ENCODE data around the gene SPACA5.
"Not testable (repeated sequence)": the region's sequence is repeated elsewhere in the genome, so short reads cannot be mapped to it uniquely, and the experiment has no call there.

Gene SPACA5

GRCh38 chrX:48022738-48023137, 15.9 kb downstream of the SPACA5 start:
- no peak overlapping the region for H3K4me3 ChIP-seq (ENCODE audit: low read depth, low read length)
- no peak for TF ChIP-seq CTCF (IDR thresholded peaks at IDR 0.05; ENCODE audit: low read depth, low read length, missing control alignments)
- in situ Hi-C loops (cut with HindIII; ENCODE audit: low sequenced_read_pairs) = no loop called here
- DNase-seq (ENCODE audit: low read depth) = no peak

- H3K4me3 ChIP-seq (ENCODE audit: low read depth, low read length) = no peak overlapping the region
- DNase-seq (ENCODE audit: low read depth) = peak; percentile 35
- in situ Hi-C loops (cut with HindIII; ENCODE audit: low sequenced_read_pairs) = no loop called here
- peak; percentile 55 for TF ChIP-seq CTCF (IDR thresholded peaks at IDR 0.05; ENCODE audit: low read depth, low read length, missing control alignments)
These were observed 18.8 kb downstream of the SPACA5 start for GRCh38 chrX:48025561-48025960.

DNA sequence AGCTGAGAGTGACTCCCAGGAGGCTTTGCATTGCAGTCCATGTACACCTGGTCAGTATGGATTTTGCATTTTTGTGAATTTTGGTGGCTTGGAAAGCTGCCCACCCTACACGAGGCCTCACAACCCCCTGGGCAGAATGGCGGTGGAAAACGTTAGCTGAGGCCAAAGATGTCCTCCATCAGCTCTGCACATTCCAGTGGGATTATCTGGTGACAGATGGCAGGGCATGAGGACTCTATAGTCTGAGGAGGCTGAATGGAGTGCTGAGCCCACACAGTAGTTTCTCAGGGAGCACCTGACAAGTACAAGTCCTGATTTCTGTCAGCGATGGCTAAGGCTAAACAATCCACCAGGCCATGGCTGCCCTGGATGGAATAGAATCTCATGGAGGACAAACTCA, 20.8 kb downstream of the SPACA5 start:
- DNase-seq (ENCODE audit: low read depth); in situ Hi-C loops (cut with HindIII; ENCODE audit: low sequenced_read_pairs); H3K4me3 ChIP-seq (ENCODE audit: low read depth, low read length): not testable (repeated sequence)

DNA sequence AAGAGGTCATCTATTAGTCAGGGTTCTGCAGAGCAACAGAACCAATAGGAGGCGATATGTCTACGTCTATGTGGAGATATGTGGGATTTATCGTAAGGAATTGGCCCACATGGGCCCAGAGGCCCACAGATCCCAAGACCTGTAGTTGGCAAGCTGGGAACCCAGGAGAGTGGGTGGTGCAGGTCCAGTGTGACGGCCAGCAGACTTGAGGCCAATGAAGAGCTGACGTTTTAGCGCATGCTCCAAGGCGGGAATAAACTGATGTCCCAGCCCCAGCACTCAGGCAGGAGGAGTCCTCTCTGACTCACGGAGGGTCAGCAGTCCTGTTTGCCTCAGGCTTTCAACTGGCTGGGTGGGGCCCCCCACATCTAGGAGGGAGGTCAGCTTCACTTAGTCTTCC, 21.3 kb downstream of the SPACA5 start:
- no peak for TF ChIP-seq CTCF (IDR thresholded peaks at IDR 0.05; ENCODE audit: low read depth, low read length, missing control alignments)
- in situ Hi-C loops (cut with HindIII; ENCODE audit: low sequenced_read_pairs) = no loop called here
- H3K4me3 ChIP-seq (ENCODE audit: low read depth, low read length) = no peak overlapping the region
- no peak for DNase-seq (ENCODE audit: low read depth)

DNA sequence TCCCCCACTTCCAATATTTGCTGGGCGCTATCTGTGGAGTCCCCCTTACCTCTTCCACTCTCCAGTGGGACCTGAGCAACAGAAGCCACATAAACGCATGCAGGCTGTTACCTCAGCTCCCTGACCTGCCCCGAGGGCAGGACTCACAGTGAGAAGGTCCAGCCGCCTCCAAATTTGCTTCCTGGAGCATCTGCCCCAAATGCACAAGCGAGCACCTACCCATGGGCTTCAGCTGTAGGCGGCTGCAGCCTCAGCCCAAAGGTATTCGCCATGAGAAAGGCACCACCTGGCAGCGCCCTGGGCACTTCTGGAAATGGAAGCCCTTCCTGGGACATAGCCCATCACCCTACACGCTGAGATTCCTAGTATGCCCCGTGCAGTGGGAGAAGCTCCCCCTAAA, 23.4 kb downstream of the SPACA5 start:
- TF ChIP-seq CTCF (IDR thresholded peaks at IDR 0.05; ENCODE audit: low read depth, low read length, missing control alignments) = no peak
- in situ Hi-C loops (cut with HindIII; ENCODE audit: low sequenced_read_pairs) = no loop called here

GRCh38 chrX:48030641-48031173, 23.9 kb downstream of the SPACA5 start:
- H3K4me3 ChIP-seq (ENCODE audit: low read depth, low read length); DNase-seq (ENCODE audit: low read depth); in situ Hi-C loops (cut with HindIII; ENCODE audit: low sequenced_read_pairs): not testable (repeated sequence)

More for the DNA sequence above, 23.4 kb downstream of the SPACA5 start:
- DNase-seq (ENCODE audit: low read depth) = no peak
- no peak overlapping the region for H3K4me3 ChIP-seq (ENCODE audit: low read depth, low read length)

- TF ChIP-seq CTCF (IDR thresholded peaks at IDR 0.05; ENCODE audit: low read depth, low read length, missing control alignments) = no peak
- in situ Hi-C loops (cut with HindIII; ENCODE audit: low sequenced_read_pairs) = no loop called here
- DNase-seq (ENCODE audit: low read depth) = no peak
- no peak overlapping the region for H3K4me3 ChIP-seq (ENCODE audit: low read depth, low read length)
These were observed 29.1 kb downstream of the SPACA5 start for GRCh38 chrX:48035891-48036290.

DNA sequence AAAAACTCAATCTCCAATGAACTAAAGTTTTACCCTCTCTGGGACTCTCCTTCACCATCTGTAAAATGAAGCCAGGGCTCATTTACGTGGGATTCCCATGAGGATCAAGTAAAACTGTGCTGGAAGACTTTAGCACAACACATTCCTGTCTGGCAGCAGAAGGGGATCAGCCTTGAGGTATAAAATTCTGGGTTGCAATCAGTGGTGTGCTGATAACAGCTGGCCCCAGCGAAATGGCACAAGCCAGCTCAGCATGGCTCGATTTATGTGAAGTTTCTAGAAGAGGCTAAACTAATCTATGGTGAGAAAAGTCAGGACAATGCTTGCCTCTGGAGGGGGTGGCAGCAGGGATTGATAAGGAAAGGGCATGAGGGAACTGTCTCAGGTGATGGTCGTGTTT, 36.3 kb downstream of the SPACA5 start:
- no peak for DNase-seq (ENCODE audit: low read depth)
- no peak overlapping the region for H3K4me3 ChIP-seq (ENCODE audit: low read depth, low read length)
- no peak for TF ChIP-seq CTCF (IDR thresholded peaks at IDR 0.05; ENCODE audit: low read depth, low read length, missing control alignments)
- in situ Hi-C loops (cut with HindIII; ENCODE audit: low sequenced_read_pairs) = no loop called here

All from astrocyte of the cerebellum (primary cell).